ENCODE results near the gene KEL.
A peak's percentile ranks its signal among the peaks of the same experiment; 100 is the strongest.

DNA sequence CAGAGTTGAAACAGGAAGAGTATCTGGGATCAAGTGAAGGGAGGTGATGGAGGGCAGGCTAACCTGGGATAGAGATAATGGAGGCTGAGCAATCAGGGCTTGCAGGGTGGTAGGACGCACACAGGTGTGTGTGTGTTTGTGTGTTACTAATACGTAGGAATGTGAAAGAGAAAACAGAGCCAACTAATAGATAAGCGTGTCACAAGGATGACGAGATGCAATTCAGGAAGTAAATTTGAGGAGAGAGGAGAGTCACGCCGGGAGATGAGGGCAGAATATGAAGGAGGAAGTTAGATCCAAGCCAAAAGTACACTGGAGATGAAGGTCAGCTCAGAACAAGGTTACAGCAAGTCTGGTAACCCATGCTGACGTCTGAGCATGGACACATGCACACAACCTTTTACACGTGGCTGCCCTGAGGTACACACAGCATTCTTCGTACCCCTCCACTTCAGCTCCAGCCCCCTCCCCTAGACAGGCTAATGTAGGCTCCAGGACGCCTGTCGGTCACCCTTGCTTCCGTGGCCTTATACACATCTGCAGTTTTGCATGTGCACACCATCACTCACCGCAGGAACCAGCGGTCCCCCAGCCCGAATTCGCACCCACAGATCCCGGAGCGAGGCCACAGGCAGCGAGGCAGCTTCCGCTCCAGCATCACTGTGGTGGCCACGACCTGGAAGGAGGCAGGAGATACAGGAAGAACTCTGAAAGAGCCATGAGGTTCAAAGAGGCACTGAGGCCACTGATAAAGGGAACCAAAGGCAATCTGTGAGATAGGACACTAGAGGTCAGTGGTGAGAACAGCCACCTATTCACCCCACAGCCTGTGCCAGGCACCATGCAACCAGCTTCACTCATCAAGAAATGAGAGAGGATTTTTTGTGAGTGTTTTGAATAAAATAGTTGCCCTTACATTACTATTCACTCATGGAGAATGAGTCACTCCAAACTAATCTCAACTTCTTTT is 53.0 kb downstream of the KEL start:
- TF ChIP-seq CTCF (IDR thresholded peaks at IDR 0.05; ENCODE audit: poor library complexity) (peak; percentile 34), EZH2phosphoT487 (IDR thresholded peaks at IDR 0.05; ENCODE audit: low read depth, severe bottlenecking, unreplicated experiment) (no peak)
